HepG2 (cell line): ENCODE results near the gene CDK2. TPM values are rescaled to one million over a fixed set of nuclear protein-coding genes. Genes with fewer than 3 reads are reported as not detected.

Experiments used
- ELF3 ChIP-seq: IDR thresholded peaks from 2 replicates; pipeline ENCODE4 v1.6.1; 2016; ENCODE audit warnings: missing genetic modification reagents, missing compliant biosample characterization
- GTF2F1 ChIP-seq: fragments of 150-350 bp; IDR thresholded peaks from 2 replicates; pipeline ENCODE4 v1.6.1; 2014; ENCODE audit warnings: low read length
- HHEX ChIP-seq: IDR thresholded peaks from 2 replicates; pipeline ENCODE4 v1.6.1; 2016; ENCODE audit warnings: control low read depth
- HNRNPLL ChIP-seq: fragments of 200-400 bp; formaldehyde crosslinking; IDR thresholded peaks from 2 replicates; pipeline ENCODE4 v1.6.1; 2017; ENCODE audit warnings: mild to moderate bottlenecking, low read depth, low read length; ENCODE audit not compliant: poor library complexity, severe bottlenecking
- HOXA9 ChIP-seq: sonication (generic); formaldehyde crosslinking; IDR thresholded peaks from 2 replicates; pipeline ENCODE4 v1.8.1; 2022; ENCODE audit warnings: missing genetic modification reagents, mild to moderate bottlenecking, moderate library complexity, borderline replicate concordance
- IRX3 ChIP-seq: sonication (generic); formaldehyde crosslinking; IDR thresholded peaks from 2 replicates; pipeline ENCODE4 v1.8.1; 2023; ENCODE audit warnings: mild to moderate bottlenecking, low read depth, missing genetic modification reagents, borderline replicate concordance
- KAT2B ChIP-seq: fragments of 150-350 bp; IDR thresholded peaks from 2 replicates; pipeline ENCODE4 v1.6.1; 2014; ENCODE audit warnings: low read depth, low read length, borderline replicate concordance
- MBD4 ChIP-seq: IDR thresholded peaks from 2 replicates; pipeline ENCODE4 v1.6.1; 2012; ENCODE audit warnings: low read length, inconsistent platforms, borderline replicate concordance
- RBAK ChIP-seq: sonication (generic); formaldehyde crosslinking; IDR thresholded peaks from 2 replicates; pipeline ENCODE4 v1.5.1; 2020; ENCODE audit warnings: mild to moderate bottlenecking, missing genetic modification reagents
- YEATS4 ChIP-seq: sonication (generic); formaldehyde crosslinking; IDR thresholded peaks from 2 replicates; pipeline ENCODE4 v1.4.0; 2020; ENCODE audit warnings: missing genetic modification reagents, borderline replicate concordance
- ZBTB43 ChIP-seq: sonication (generic); formaldehyde crosslinking; conservative IDR thresholded peaks from 2 replicates; pipeline ENCODE4 v1.4.0; 2020; ENCODE audit warnings: missing genetic modification reagents
- ZHX1 ChIP-seq: sonication (generic); formaldehyde crosslinking; IDR thresholded peaks from 2 replicates; pipeline ENCODE4 v1.8.1; 2022; ENCODE audit warnings: low read depth, mild to moderate bottlenecking, missing genetic modification reagents
- ZNF3 ChIP-seq: IDR thresholded peaks from 2 replicates; pipeline ENCODE4 v1.7.0; 2017; ENCODE audit warnings: inconsistent platforms
- ZNF446 ChIP-seq: sonication (generic); formaldehyde crosslinking; IDR thresholded peaks from 2 replicates; pipeline ENCODE4 v1.5.0; 2020; ENCODE audit warnings: mild to moderate bottlenecking, missing genetic modification reagents
- ZNF724P ChIP-seq: sonication (generic); formaldehyde crosslinking; IDR thresholded peaks from 2 replicates; pipeline ENCODE4 v1.8.0; 2022; ENCODE audit warnings: missing genetic modification reagents, borderline replicate concordance
- polyA plus RNA-seq, 8 experiments: library from polyadenylated mRNA; depleted of rRNA in 3 of 8; stranded (reverse) in 7 of 8; unstranded in 1 of 8; fragments of >200 nt; fragmentation: Illumina TruSeq in 4 of 8; extraction: Trizol in 4 of 8; gene quantifications; 2 replicates each; pipeline versions ENCODE4 v1.2.1 to v1.2.3, GENCODE V29; 2011 to 2016; ENCODE audit warnings: low read depth in 4 of 8, missing spikeins in 1 of 8, mixed read lengths in 1 of 8; ENCODE audit not compliant: insufficient read depth in 1 of 8
- total RNA-seq, 5 experiments: library from RNA; depleted of rRNA; stranded (reverse); fragments of >200 nt; fragmentation: Illumina TruSeq; extraction: Trizol; gene quantifications; 2 replicates each; pipeline ENCODE4 v1.2.3, GENCODE V29; 2016; ENCODE audit warnings: low read depth in 1 of 5
- TF ChIP-seq, protein P1 (sequence below): sonication (generic); formaldehyde crosslinking; IDR thresholded peaks from 2 replicates; pipeline ENCODE4 v1.4.0; 2020; ENCODE audit warnings: mild to moderate bottlenecking, missing genetic modification reagents
- TF ChIP-seq, protein P2 (sequence below): sonication (generic); formaldehyde crosslinking; IDR thresholded peaks from 2 replicates; pipeline ENCODE4 v1.4.0; 2020; ENCODE audit warnings: low read depth, mild to moderate bottlenecking, missing genetic modification reagents
- TF ChIP-seq, protein P3 (sequence below): sonication (generic); formaldehyde crosslinking; IDR thresholded peaks from 2 replicates; pipeline ENCODE4 v1.4.0; 2020; ENCODE audit warnings: missing genetic modification reagents, borderline replicate concordance
- TF ChIP-seq, protein P4 (sequence below): sonication (generic); formaldehyde crosslinking; IDR thresholded peaks from 2 replicates; pipeline ENCODE4 v1.4.0; 2020; ENCODE audit warnings: mild to moderate bottlenecking, low read depth, missing genetic modification reagents

CDK2 gene
- total and polyA plus RNA-seq, 2 of the 13 experiments (the other 11 are each of a cell fraction or from before 2014, with no cell fraction given): 47.5 to 52.6 TPM

DNA sequence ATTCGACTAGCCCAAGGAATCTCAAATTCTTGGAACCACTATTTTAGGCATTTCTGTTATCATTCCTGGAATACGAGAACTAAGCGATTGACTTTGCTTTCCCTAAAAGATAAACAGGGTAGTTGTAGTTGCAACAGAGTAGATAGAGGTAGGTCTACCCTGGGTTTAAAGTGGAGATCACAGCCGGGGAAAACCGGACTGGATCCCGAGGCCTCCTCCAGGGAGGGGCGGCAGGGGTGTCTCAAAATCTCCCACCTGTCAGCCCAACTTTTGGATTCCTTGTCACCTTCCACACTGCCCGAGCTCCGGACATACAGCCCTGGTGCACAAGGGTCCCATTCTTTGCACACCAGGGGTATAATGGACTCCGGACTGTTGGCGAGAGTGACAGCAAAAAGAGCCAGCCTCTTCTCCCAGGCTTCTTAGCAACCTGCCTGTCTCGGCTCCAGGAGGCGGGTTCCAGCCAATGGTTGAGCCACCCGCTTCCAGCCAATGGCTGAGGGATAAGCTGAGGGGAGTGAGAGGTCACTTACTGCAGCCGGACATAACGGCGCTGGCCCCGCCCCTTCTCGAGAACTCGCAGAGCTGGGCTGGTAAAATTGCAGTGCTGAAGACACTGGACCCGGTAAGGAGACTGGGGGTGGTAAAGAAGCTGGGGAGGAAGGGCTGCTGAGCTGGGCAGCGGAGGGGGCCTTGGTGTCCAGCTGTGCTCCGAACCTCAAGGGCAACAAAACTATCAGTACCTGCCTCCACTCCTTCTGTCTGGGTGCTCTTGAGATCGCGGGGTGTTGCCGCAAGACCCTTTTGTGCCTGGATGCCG is 30.3 kb downstream of the CDK2 start, which contains the start of gene SUOX (continued):
- peak; percentile 80 for TF ChIP-seq ZBTB43 (CRISPR knock-in tag)
- no peak for TF ChIP-seq ZNF3 (CRISPR knock-in tag)
- TF ChIP-seq, protein P1, sequence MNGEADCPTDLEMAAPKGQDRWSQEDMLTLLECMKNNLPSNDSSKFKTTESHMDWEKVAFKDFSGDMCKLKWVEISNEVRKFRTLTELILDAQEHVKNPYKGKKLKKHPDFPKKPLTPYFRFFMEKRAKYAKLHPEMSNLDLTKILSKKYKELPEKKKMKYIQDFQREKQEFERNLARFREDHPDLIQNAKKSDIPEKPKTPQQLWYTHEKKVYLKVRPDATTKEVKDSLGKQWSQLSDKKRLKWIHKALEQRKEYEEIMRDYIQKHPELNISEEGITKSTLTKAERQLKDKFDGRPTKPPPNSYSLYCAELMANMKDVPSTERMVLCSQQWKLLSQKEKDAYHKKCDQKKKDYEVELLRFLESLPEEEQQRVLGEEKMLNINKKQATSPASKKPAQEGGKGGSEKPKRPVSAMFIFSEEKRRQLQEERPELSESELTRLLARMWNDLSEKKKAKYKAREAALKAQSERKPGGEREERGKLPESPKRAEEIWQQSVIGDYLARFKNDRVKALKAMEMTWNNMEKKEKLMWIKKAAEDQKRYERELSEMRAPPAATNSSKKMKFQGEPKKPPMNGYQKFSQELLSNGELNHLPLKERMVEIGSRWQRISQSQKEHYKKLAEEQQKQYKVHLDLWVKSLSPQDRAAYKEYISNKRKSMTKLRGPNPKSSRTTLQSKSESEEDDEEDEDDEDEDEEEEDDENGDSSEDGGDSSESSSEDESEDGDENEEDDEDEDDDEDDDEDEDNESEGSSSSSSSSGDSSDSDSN (CRISPR knock-in tag): peak; percentile 42; the same call in 1 of the 2 replicates
- no peak for TF ChIP-seq ZNF446 (CRISPR knock-in tag)
- TF ChIP-seq, protein P2, sequence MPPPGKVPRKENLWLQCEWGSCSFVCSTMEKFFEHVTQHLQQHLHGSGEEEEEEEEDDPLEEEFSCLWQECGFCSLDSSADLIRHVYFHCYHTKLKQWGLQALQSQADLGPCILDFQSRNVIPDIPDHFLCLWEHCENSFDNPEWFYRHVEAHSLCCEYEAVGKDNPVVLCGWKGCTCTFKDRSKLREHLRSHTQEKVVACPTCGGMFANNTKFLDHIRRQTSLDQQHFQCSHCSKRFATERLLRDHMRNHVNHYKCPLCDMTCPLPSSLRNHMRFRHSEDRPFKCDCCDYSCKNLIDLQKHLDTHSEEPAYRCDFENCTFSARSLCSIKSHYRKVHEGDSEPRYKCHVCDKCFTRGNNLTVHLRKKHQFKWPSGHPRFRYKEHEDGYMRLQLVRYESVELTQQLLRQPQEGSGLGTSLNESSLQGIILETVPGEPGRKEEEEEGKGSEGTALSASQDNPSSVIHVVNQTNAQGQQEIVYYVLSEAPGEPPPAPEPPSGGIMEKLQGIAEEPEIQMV (CRISPR knock-in tag): no peak
- TF ChIP-seq, protein P3, sequence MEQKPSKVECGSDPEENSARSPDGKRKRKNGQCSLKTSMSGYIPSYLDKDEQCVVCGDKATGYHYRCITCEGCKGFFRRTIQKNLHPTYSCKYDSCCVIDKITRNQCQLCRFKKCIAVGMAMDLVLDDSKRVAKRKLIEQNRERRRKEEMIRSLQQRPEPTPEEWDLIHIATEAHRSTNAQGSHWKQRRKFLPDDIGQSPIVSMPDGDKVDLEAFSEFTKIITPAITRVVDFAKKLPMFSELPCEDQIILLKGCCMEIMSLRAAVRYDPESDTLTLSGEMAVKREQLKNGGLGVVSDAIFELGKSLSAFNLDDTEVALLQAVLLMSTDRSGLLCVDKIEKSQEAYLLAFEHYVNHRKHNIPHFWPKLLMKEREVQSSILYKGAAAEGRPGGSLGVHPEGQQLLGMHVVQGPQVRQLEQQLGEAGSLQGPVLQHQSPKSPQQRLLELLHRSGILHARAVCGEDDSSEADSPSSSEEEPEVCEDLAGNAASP (CRISPR knock-in tag): peak; percentile 30; the same call in 1 of the 2 replicates
- TF ChIP-seq, protein P4, sequence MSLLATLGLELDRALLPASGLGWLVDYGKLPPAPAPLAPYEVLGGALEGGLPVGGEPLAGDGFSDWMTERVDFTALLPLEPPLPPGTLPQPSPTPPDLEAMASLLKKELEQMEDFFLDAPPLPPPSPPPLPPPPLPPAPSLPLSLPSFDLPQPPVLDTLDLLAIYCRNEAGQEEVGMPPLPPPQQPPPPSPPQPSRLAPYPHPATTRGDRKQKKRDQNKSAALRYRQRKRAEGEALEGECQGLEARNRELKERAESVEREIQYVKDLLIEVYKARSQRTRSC (CRISPR knock-in tag): no peak
- TF ChIP-seq KAT2B: no peak
- TF ChIP-seq HHEX: no peak
- no peak for TF ChIP-seq GTF2F1
- TF ChIP-seq RBAK (CRISPR knock-in tag): no peak
- no peak for TF ChIP-seq HOXA9 (CRISPR knock-in tag)
- peak; percentile 36 for TF ChIP-seq HNRNPLL
- no peak for TF ChIP-seq ZHX1
- no peak for TF ChIP-seq IRX3 (CRISPR knock-in tag)
- no peak for TF ChIP-seq ZNF724P (CRISPR knock-in tag)
- TF ChIP-seq YEATS4: peak; percentile 50; the same call in 1 of the 2 replicates
- TF ChIP-seq ELF3 (CRISPR knock-in tag): no peak
- TF ChIP-seq MBD4: no peak
